Measurements from ENCODE around the gene ATP5MG.

The ATP5MG gene, protein sequence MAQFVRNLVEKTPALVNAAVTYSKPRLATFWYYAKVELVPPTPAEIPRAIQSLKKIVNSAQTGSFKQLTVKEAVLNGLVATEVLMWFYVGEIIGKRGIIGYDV

DNA sequence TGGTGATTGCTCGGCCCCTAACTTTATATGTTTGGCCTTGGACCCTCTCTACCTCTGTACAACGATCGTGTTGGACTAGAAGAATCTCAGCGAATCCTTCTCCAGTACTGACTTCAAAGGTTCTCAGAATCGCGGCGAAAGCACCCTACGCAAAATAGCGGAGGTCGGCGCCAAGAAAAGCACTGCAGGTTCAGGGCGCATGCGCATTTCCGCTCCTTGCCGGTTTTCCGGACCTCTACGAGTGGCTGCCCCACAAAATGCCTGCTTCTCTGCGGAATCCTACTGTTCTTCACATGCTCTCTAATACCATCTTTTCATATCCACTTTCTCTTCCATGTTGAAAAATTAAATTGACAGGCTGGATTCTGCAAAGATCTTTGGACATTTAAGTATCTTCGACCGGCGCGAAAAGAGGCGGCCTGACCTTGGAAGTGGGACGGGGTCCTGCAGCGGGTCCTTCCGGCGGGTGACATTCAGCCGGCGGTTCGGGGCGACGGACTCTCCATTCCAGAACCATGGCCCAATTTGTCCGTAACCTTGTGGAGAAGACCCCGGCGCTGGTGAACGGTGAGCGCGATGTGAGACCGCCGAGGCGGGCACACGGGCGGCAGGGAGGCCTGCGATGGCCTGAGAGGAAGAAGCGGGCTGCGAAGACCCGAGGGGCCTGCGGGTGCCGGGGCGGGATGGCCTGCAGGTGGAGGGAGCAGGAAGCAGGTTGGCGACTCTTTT, at the start of gene ATP5MG:
TSS of gene ATP5MG (plus strand) at position 456 of the 729 bp plus-strand sequence. CDS start at position 516, 60 bp downstream.
- CTCF ChIA-PET, result interaction anchor here (1.2 to 2.2 kb wide), 5 partner anchors 10 to 89 kb away, joined by 3 to 11 read pairs (median 4); no protein-coding TSS in a partner anchor
- no peak for DNase-seq (ENCODE audit: low read depth, low spot score)
- TF ChIP-seq, protein P1, sequence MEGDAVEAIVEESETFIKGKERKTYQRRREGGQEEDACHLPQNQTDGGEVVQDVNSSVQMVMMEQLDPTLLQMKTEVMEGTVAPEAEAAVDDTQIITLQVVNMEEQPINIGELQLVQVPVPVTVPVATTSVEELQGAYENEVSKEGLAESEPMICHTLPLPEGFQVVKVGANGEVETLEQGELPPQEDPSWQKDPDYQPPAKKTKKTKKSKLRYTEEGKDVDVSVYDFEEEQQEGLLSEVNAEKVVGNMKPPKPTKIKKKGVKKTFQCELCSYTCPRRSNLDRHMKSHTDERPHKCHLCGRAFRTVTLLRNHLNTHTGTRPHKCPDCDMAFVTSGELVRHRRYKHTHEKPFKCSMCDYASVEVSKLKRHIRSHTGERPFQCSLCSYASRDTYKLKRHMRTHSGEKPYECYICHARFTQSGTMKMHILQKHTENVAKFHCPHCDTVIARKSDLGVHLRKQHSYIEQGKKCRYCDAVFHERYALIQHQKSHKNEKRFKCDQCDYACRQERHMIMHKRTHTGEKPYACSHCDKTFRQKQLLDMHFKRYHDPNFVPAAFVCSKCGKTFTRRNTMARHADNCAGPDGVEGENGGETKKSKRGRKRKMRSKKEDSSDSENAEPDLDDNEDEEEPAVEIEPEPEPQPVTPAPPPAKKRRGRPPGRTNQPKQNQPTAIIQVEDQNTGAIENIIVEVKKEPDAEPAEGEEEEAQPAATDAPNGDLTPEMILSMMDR (IDR thresholded peaks at IDR 0.05; ENCODE audit: insufficient read depth, low read length, missing control alignments), result no peak
- H3K4me3 ChIP-seq (ENCODE audit: low read depth, low read length), result peak within 1 kb of the TSS; percentile 88
- POLR2A ChIA-PET, result interaction anchor here (0.7 to 1.6 kb wide), 3 partner anchors 14 to 87 kb away, joined by 3 read pairs; partner anchors contain the start of gene KMT2A

DNA sequence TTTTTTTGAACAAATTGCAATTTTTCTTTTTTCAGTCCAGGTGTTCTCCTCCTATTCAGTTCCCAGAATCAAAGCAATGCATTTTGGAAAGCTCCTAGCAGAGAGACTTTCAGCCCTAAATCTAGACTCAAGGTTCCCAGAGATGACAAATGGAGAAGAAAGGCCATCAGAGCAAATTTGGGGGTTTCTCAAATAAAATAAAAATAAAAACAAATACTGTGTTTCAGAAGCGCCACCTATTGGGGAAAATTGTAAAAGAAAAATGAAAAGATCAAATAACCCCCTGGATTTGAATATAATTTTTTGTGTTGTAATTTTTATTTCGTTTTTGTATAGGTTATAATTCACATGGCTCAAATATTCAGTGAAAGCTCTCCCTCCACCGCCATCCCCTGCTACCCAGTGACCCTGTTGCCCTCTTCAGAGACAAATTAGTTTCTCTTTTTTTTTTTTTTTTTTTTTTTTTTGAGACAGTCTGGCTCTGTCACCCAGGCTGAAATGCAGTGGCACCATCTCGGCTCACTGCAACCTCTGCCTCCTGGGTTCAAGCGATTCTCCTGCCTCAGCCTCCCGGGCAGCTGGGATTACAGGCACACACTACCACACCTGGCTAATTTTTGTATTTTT, 48.2 kb upstream of the ATP5MG start:
- CTCF ChIA-PET, result interaction anchor here (0.6 to 8.7 kb wide), 17 partner anchors 8 to 208 kb away, joined by 3 to 94 read pairs (median 4); partner anchors contain the start of gene CD3D
- TF ChIP-seq, protein P1 (IDR thresholded peaks at IDR 0.05; ENCODE audit: insufficient read depth, low read length, missing control alignments), result no peak
- no peak for DNase-seq (ENCODE audit: low read depth, low spot score)
- POLR2A ChIA-PET, result no interaction called here
- H3K4me3 ChIP-seq (ENCODE audit: low read depth, low read length), result no peak overlapping the region

DNA sequence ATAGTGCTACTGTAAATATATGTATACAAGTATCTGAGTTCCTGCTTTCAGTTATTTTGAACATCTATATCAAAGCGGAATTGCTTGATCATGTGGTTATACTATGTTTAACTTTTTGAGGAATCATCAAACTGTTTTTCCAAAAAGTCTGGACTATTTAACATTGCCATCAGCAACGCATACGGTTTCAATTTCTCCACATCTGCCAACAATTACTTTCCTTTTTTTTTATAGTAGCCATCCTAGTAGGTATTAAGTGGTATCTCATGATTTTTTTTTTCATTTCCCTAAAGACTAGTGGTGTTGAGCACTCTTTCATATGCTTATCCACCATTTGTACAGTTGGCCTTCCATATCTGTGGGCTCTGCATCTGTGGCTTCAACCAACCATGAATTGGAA, 43.3 kb upstream of the ATP5MG start:
- CTCF ChIA-PET, result interaction anchor here (2.9 kb wide), 1 partner anchor 160 kb away, joined by 14 read pairs; no protein-coding TSS in a partner anchor
- POLR2A ChIA-PET, result no interaction called here
- TF ChIP-seq, protein P1 (IDR thresholded peaks at IDR 0.05; ENCODE audit: insufficient read depth, low read length, missing control alignments), result no peak
- DNase-seq (ENCODE audit: low read depth, low spot score), result no peak
- H3K4me3 ChIP-seq (ENCODE audit: low read depth, low read length), result no peak overlapping the region

DNA sequence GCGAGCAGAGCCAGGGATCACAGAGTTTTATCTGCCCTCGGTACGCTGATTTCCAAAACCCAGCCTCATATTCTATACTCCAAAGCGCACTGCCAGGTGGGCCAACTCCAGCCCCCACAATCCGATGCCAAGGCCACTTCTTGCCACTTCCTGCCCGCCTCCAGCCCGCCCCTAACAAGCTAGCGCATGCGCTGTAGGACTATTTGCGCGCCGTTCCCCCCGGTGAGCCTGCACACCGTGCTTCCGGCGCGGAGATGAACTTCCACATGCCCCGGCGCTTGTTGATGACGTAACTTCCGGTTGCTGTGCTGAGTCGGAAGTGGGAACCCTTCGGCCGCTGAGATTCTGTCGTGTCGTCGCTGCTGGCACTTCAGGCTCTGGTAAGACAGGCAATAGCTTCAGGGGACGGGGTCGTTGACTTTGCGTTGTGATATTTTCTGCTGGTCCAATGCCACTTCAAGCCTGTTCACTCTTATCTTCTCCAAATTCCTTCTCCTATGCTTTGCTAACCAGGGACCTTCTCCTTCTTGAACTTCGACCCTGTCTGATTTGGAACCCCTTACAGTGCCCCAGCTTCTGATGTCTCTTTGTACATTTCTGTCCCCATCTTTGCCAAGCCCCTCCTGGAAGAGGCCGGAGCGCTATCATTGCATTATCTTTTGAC, 42.0 kb upstream of the ATP5MG start, which contains the start of gene UBE4A:
TSS of gene UBE4A (plus strand) at position 306 of the 664 bp plus-strand sequence. CDS start 5,481 bp downstream, outside the sequence.
- TF ChIP-seq, protein P1 (IDR thresholded peaks at IDR 0.05; ENCODE audit: insufficient read depth, low read length, missing control alignments), result no peak
- ChIA-PET CTCF (interaction anchor here (0.8 to 1.0 kb wide), 2 partner anchors 8 to 161 kb away, joined by 3 to 4 read pairs; no protein-coding TSS in a partner anchor), POLR2A (no interaction called here)
- H3K4me3 ChIP-seq (ENCODE audit: low read depth, low read length), result peak within 1 kb of the TSS; percentile 93
- DNase-seq (ENCODE audit: low read depth, low spot score), result peak; percentile 47

DNA sequence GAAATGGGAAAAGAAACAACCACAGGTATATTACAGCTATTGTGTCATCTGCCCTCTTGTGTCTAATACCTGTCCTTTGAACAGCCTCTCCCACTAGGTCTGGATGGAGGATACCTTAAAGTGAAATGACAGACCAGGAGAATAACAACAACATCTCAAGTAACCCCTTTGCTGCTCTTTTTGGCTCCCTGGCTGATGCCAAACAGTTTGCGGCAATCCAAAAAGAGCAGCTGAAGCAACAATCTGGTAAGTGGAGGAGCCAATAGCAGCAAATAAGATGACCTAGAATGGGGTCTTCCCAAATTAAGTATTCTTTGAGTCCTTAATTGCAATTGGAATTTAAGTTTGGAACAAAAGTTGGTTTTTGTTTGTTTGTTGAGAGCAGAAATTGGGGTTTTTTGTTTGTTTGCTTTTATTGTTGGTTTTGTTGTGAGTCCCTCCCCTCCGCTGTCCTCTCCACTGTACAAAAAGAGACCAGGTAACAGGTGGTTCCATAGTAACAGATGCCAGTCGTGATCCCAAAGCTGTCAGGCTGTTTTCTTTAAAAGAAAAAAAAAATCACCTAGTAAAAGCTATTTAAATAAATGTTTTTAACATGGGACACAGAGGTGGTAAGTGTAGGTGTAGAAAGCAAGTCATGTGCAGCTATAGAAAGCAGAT, 36.3 kb upstream of the ATP5MG start:
- no peak overlapping the region for H3K4me3 ChIP-seq (ENCODE audit: low read depth, low read length)
- ChIA-PET POLR2A (no interaction called here), CTCF (interaction anchor here (1.6 to 2.0 kb wide), 4 partner anchors 12 to 167 kb away, joined by 4 to 10 read pairs (median 6); no protein-coding TSS in a partner anchor)
- TF ChIP-seq, protein P1 (IDR thresholded peaks at IDR 0.05; ENCODE audit: insufficient read depth, low read length, missing control alignments), result no peak
- no peak for DNase-seq (ENCODE audit: low read depth, low spot score)

Measured in AG04449 (cell line).